H7 (cell line): ENCODE data around the gene ILDR2. TPM values are rescaled to one million over a fixed set of nuclear protein-coding genes. Genes with fewer than 3 reads are reported as not detected.

ENCODE experiments used
- DNase-seq: peaks from one replicate; pipeline ENCODE4 v3.0.0; 2012
- H3K27me3 ChIP-seq: 2 replicates; pipeline ENCODE4 v1.6.0; 2011; ENCODE audit warnings: mild to moderate bottlenecking, low read length; ENCODE audit not compliant: control insufficient read depth, insufficient read depth
- H3K36me3 ChIP-seq: replicated peaks from 2 replicates; pipeline ENCODE4 v1.5.1; 2011; ENCODE audit warnings: low read length; ENCODE audit not compliant: control insufficient read depth, insufficient read depth
- H3K4me3 ChIP-seq: 2 replicates; pipeline ENCODE4 v1.5.1; 2011; ENCODE audit warnings: low read depth, mild to moderate bottlenecking, control low read depth, low read length, moderate library complexity; ENCODE audit not compliant: insufficient read depth
- total RNA-seq: library from RNA; depleted of rRNA; stranded (reverse); fragments of >200 nt; shearing (Covaris generic); gene quantifications from 2 replicates; pipeline ENCODE4 v1.2.3, GENCODE V29; 2014; rRNA removed

The ILDR2 gene
- 0.11 and 0.21 TPM in 2 replicates for total RNA-seq

GRCh38 chr1:166975361-166976129 is at the start of gene ILDR2:
TSS of gene ILDR2 (minus strand) at chr1:166975540. CDS start at chr1:166975268, 272 bp downstream.
- Histone ChIP-seq H3K4me3 (peak within 1 kb of the TSS; percentile 62), H3K36me3 (no peaks in the 10 kb centered on the region), H3K27me3 (peaks cover 65% of the 10 kb centered on the region)
- DNase-seq, result peak; percentile 86

- H3K27me3 ChIP-seq, result no peaks in the 10 kb centered on the region
- no peaks in the 10 kb centered on the region for H3K36me3 ChIP-seq
- no peak overlapping the region for H3K4me3 ChIP-seq
- DNase-seq, result no peak
Measured at GRCh38 chr1:167022384-167022783, 47.0 kb upstream of the ILDR2 start.

GRCh38 chr1:167016100-167016750 is 40.9 kb upstream of the ILDR2 start:
- no peak overlapping the region for H3K4me3 ChIP-seq
- H3K27me3 ChIP-seq, result no peaks in the 10 kb centered on the region
- DNase-seq, result no peak
- no peaks in the 10 kb centered on the region for H3K36me3 ChIP-seq

GRCh38 chr1:167013108-167013929 is 38.0 kb upstream of the ILDR2 start:
- DNase-seq, result no peak
- no peaks in the 10 kb centered on the region for H3K36me3 ChIP-seq

GRCh38 chr1:167012570-167012969 is 37.2 kb upstream of the ILDR2 start:
- DNase-seq, result no peak
- Histone ChIP-seq H3K4me3 (no peak overlapping the region), H3K36me3 (no peaks in the 10 kb centered on the region), H3K27me3 (no peaks in the 10 kb centered on the region)

More at GRCh38 chr1:167013108-167013929, 38.0 kb upstream of the ILDR2 start:
- Histone ChIP-seq H3K4me3 (no peak overlapping the region), H3K27me3 (no peaks in the 10 kb centered on the region)

- no peaks in the 10 kb centered on the region for H3K36me3 ChIP-seq
- DNase-seq, result no peak
- H3K4me3 ChIP-seq, result no peak overlapping the region
- H3K27me3 ChIP-seq, result no peaks in the 10 kb centered on the region
Measured at GRCh38 chr1:167011560-167012191, 36.3 kb upstream of the ILDR2 start.

- Histone ChIP-seq H3K4me3 (no peak overlapping the region), H3K36me3 (no peaks in the 10 kb centered on the region), H3K27me3 (no peaks in the 10 kb centered on the region)
- DNase-seq, result no peak
Measured at GRCh38 chr1:167003711-167004110, 28.4 kb upstream of the ILDR2 start.

- Histone ChIP-seq H3K4me3 (no peak overlapping the region), H3K27me3 (no peaks in the 10 kb centered on the region), H3K36me3 (no peaks in the 10 kb centered on the region)
- DNase-seq, result no peak
Measured at GRCh38 chr1:167002354-167002753, 27.0 kb upstream of the ILDR2 start.

- no peaks in the 10 kb centered on the region for H3K36me3 ChIP-seq
- no peak for DNase-seq
- H3K4me3 ChIP-seq, result no peak overlapping the region
- no peaks in the 10 kb centered on the region for H3K27me3 ChIP-seq
Measured at GRCh38 chr1:167000546-167000945, 25.2 kb upstream of the ILDR2 start.

GRCh38 chr1:166999500-167000055 is 24.2 kb upstream of the ILDR2 start:
- H3K36me3 ChIP-seq, result no peaks in the 10 kb centered on the region
- DNase-seq, result no peak
- no peak overlapping the region for H3K4me3 ChIP-seq
- no peaks in the 10 kb centered on the region for H3K27me3 ChIP-seq

- H3K27me3 ChIP-seq, result no peaks in the 10 kb centered on the region
- H3K4me3 ChIP-seq, result no peak overlapping the region
- no peak for DNase-seq
- H3K36me3 ChIP-seq, result no peaks in the 10 kb centered on the region
Measured at GRCh38 chr1:166999075-166999474, 23.7 kb upstream of the ILDR2 start.

- DNase-seq, result peak; percentile 30
- Histone ChIP-seq H3K27me3 (no peaks in the 10 kb centered on the region; the same call in 1 of the 2 replicates), H3K36me3 (no peaks in the 10 kb centered on the region), H3K4me3 (no peak within 1 kb of the TSS)
Measured at GRCh38 chr1:166988974-166989515, 13.7 kb upstream of the ILDR2 start, which contains the start of gene MAEL. TSS of gene MAEL (plus strand) at chr1:166989280. CDS start at chr1:166989353, 73 bp downstream.

- H3K4me3 ChIP-seq, result no peak overlapping the region
- no peak for DNase-seq
- no peaks in the 10 kb centered on the region for H3K36me3 ChIP-seq
- H3K27me3 ChIP-seq, result peaks cover 26% of the 10 kb centered on the region
Measured at GRCh38 chr1:166981589-166981988, 6.2 kb upstream of the ILDR2 start.

- DNase-seq, result no peak
- Histone ChIP-seq H3K4me3 (no peak overlapping the region), H3K36me3 (no peaks in the 10 kb centered on the region), H3K27me3 (peaks cover 34% of the 10 kb centered on the region)
Measured at GRCh38 chr1:166980818-166981217, 5.5 kb upstream of the ILDR2 start.
